Activated CD8-positive, alpha-beta T cell treated with anti-CD3 and anti-CD28 coated beads for 36 hours (primary cell): ENCODE measurements around the gene PIM2. TPM values are rescaled to one million over a fixed set of nuclear protein-coding genes. Genes with fewer than 3 reads are reported as not detected.

ENCODE experiments used
- ATAC-seq: fragments of 200-7000 bp; cut with Tn5 transposase; one replicate; pipeline ENCODE4 v1.10.0; 2021; ENCODE audit warnings: mild to moderate bottlenecking, moderate library complexity
- CTCF ChIA-PET: fragments of 350-600 bp; sonication (Branson Sonifier 250); formaldehyde crosslinking; loops from one replicate; lab custom pipeline; 2021; ENCODE audit warnings: antibody characterized with exemption; lab: Charles Lee
- POLR2A ChIA-PET: fragments of 350-600 bp; sonication (Branson Sonifier 250); formaldehyde crosslinking; loops from one replicate; lab custom pipeline; 2021; ENCODE audit warnings: antibody characterized with exemption; lab: Charles Lee
- DNase-seq: peaks from one replicate; pipeline ENCODE4 v3.0.0-alpha.2; 2020
- H3K27ac Mint-ChIP-seq: one replicate; pipeline ENCODE4 v1.8.0; 2021; ENCODE audit warnings: mild to moderate bottlenecking, mixed read lengths
- H3K27me3 Mint-ChIP-seq: one replicate; pipeline ENCODE4 v1.8.0; 2021; ENCODE audit warnings: mixed read lengths
- H3K36me3 Mint-ChIP-seq: one replicate; pipeline ENCODE4 v1.8.0; 2021; ENCODE audit warnings: low read depth, mixed read lengths
- H3K4me1 Mint-ChIP-seq: one replicate; pipeline ENCODE4 v1.8.0; 2021; ENCODE audit warnings: low read depth, mixed read lengths
- H3K4me3 Mint-ChIP-seq: one replicate; pipeline ENCODE4 v1.8.0; 2021; ENCODE audit warnings: mild to moderate bottlenecking, moderate library complexity, mixed read lengths
- H3K9me3 Mint-ChIP-seq: one replicate; pipeline ENCODE4 v1.8.0; 2021; ENCODE audit warnings: mixed read lengths
- intact Hi-C: fragments of 100-400 bp; cut with micrococcal nuclease; formaldehyde crosslinking; loops from one replicate; pipeline ENCODE4 v1.10.0; 2022
- total RNA-seq, 2 experiments: library from RNA; stranded (reverse); gene quantifications; one replicate each; pipeline ENCODE4 v1.2.3, GENCODE V29; 2021
- TF ChIP-seq, protein P1 (sequence below): fragments of 200-600 bp; IDR thresholded peaks from one replicate; pipeline ENCODE4 v1.8.0; 2022; ENCODE audit warnings: antibody characterized with exemption, mild to moderate bottlenecking

Gene PIM2
- total RNA-seq, 2 experiments from 2014 or later = 169 to 177 TPM

- Mint-ChIP-seq H3K36me3 (peaks cover 73% of the 10 kb centered on the region), H3K4me1 (peaks cover 44% of the 10 kb centered on the region), H3K27ac (peak overlapping the region; percentile 98), H3K9me3 (no peaks in the 10 kb centered on the region), H3K27me3 (no peaks in the 10 kb centered on the region), H3K4me3 (peak overlapping the region; percentile 96)
- CTCF ChIA-PET = interaction anchor here (1.1 to 1.3 kb wide), 2 partner anchors 21 to 22 kb away, joined by 3 to 5 read pairs; no protein-coding TSS in a partner anchor
- POLR2A ChIA-PET = interaction anchor here (0.5 to 8.2 kb wide), 6 partner anchors 19 to 142 kb away, joined by 3 to 176 read pairs (median 9); partner anchors contain the start of gene OTUD5
- TF ChIP-seq, protein P1, sequence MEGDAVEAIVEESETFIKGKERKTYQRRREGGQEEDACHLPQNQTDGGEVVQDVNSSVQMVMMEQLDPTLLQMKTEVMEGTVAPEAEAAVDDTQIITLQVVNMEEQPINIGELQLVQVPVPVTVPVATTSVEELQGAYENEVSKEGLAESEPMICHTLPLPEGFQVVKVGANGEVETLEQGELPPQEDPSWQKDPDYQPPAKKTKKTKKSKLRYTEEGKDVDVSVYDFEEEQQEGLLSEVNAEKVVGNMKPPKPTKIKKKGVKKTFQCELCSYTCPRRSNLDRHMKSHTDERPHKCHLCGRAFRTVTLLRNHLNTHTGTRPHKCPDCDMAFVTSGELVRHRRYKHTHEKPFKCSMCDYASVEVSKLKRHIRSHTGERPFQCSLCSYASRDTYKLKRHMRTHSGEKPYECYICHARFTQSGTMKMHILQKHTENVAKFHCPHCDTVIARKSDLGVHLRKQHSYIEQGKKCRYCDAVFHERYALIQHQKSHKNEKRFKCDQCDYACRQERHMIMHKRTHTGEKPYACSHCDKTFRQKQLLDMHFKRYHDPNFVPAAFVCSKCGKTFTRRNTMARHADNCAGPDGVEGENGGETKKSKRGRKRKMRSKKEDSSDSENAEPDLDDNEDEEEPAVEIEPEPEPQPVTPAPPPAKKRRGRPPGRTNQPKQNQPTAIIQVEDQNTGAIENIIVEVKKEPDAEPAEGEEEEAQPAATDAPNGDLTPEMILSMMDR = peak; percentile 83
- DNase-seq (peak; percentile 94), ATAC-seq (peak; percentile 46)
- intact Hi-C loops = no loop called here
These were observed 1.5 kb downstream of the PIM2 start for GRCh38 chrX:48917139-48918001.

DNA sequence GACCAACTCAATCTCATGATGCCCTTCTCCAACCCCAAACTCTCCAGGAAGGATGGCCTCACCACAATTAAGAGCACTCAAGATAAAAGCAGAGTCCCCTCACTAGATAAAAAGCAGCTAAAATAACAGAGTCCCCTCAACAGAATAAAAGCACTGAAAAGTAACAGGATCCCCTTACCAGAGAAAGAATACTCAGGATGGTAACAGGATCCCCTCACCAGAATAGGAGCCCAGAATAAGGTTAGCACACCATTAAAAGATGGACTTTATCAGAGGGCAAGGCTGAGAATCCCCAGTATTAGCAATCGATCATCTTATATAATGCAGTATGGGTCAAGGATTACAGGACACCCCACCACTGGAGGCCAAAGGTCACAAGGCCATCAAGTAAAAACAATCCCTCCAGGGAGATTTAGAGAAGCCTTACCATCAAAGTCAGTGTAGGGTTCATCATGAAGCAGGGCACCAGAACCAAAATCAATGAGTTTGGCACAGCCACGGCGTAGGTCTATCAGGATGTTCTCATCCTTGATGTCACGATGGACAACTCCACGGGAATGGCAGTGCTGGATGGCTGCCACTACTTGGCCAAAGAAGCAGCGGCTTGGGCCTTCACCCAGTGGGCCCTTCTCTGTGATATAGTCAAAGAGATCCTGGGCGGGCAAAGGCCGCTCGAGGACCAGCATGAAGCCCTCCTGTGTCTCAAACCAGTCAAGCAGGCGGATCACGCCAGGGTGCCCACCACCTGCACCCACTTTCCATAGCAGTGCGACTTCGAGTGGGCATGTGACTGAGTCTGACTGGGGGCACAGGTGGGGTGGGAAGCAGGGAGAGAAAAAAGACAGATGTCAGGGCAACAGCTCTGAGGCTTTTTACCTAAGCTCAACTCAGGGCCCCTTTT is 4.0 kb downstream of the PIM2 start:
- H3K36me3 Mint-ChIP-seq = peaks cover 64% of the 10 kb centered on the region
- TF ChIP-seq, protein P1 = no peak
- no peaks in the 10 kb centered on the region for H3K27me3 Mint-ChIP-seq
- H3K4me3 Mint-ChIP-seq = peak overlapping the region; percentile 96
- CTCF ChIA-PET = interaction anchor here (1.0 to 1.1 kb wide), 2 partner anchors 23 to 31 kb away, joined by 3 read pairs; no protein-coding TSS in a partner anchor
- intact Hi-C loops = no loop called here
- ATAC-seq (no peak), DNase-seq (peak; percentile 5)
- H3K27ac Mint-ChIP-seq = peak overlapping the region; percentile 98
- no peaks in the 10 kb centered on the region for H3K9me3 Mint-ChIP-seq
- POLR2A ChIA-PET = interaction anchor here (0.6 to 7.1 kb wide), 10 partner anchors 8 to 376 kb away, joined by 3 to 176 read pairs (median 4); partner anchors contain the start of genes OTUD5, PQBP1 and TIMM17B
- H3K4me1 Mint-ChIP-seq = peaks cover 38% of the 10 kb centered on the region

- ATAC-seq = no peak
- intact Hi-C loops = no loop called here
- no peak for DNase-seq
- POLR2A ChIA-PET = interaction anchor here (0.8 to 7.1 kb wide), 5 partner anchors 10 to 40 kb away, joined by 3 to 176 read pairs (median 5); partner anchors contain the start of genes PQBP1 and TIMM17B
- H3K4me1 Mint-ChIP-seq = peaks cover 35% of the 10 kb centered on the region
- CTCF ChIA-PET = interaction anchor here (0.6 kb wide), 1 partner anchor 15 kb away, joined by 4 read pairs; no protein-coding TSS in a partner anchor
- TF ChIP-seq, protein P1 = no peak
- no peaks in the 10 kb centered on the region for H3K27me3 Mint-ChIP-seq
- H3K27ac Mint-ChIP-seq = peak overlapping the region; percentile 98
- H3K4me3 Mint-ChIP-seq = peak overlapping the region; percentile 96
- H3K9me3 Mint-ChIP-seq = no peaks in the 10 kb centered on the region
- peaks cover 58% of the 10 kb centered on the region for H3K36me3 Mint-ChIP-seq
These were observed 5.0 kb downstream of the PIM2 start for GRCh38 chrX:48913605-48914366.

GRCh38 chrX:48911412-48912182 is 7.2 kb downstream of the PIM2 start, which contains the start of gene SLC35A2:
TSS of gene SLC35A2 (minus strand) at chrX:48911646. CDS start at chrX:48911636, 10 bp downstream.
- TF ChIP-seq, protein P1 = no peak
- H3K4me1 Mint-ChIP-seq = peaks cover 36% of the 10 kb centered on the region
- CTCF ChIA-PET = interaction anchor here (1.0 to 1.4 kb wide), 4 partner anchors 28 to 263 kb away, joined by 3 to 4 read pairs (median 3); no protein-coding TSS in a partner anchor
- no peaks in the 10 kb centered on the region for H3K27me3 Mint-ChIP-seq
- peaks cover 37% of the 10 kb centered on the region for H3K36me3 Mint-ChIP-seq
- intact Hi-C loops = no loop called here
- POLR2A ChIA-PET = interaction anchor here (0.6 to 7.1 kb wide), 11 partner anchors 8 to 275 kb away, joined by 3 to 176 read pairs (median 7); partner anchors contain the start of genes GRIPAP1, OTUD5, PQBP1 and TIMM17B
- no peaks in the 10 kb centered on the region for H3K9me3 Mint-ChIP-seq
- ATAC-seq (peak; percentile 79), DNase-seq (peak; percentile 90)
- peak within 1 kb of the TSS; percentile 98 for H3K27ac Mint-ChIP-seq
- H3K4me3 Mint-ChIP-seq = peak within 1 kb of the TSS; percentile 96
